B cell (primary cell): Measurements from ENCODE around the gene SAMSN1. TPM values are rescaled to one million over a fixed set of nuclear protein-coding genes. Genes with fewer than 3 reads are reported as not detected.

ENCODE experiments used
- ATAC-seq: fragments of 200-7000 bp; cut with Tn5 transposase; one replicate; pipeline ENCODE4 v1.10.0; 2021; ENCODE audit warnings: low read depth, mild to moderate bottlenecking, moderate number of reproducible peaks, moderate library complexity
- CTCF ChIA-PET: fragments of 350-600 bp; sonication (Branson Sonifier 250); formaldehyde crosslinking; loops from one replicate; lab custom pipeline; 2021; ENCODE audit warnings: antibody characterized with exemption, inconsistent platforms; lab: Charles Lee
- POLR2A ChIA-PET: fragments of 350-600 bp; sonication (Branson Sonifier 250); formaldehyde crosslinking; loops from one replicate; lab custom pipeline; 2021; ENCODE audit warnings: antibody characterized with exemption; lab: Charles Lee
- DNase-seq: peaks from one replicate; pipeline ENCODE4 v3.0.0; 2013
- H2AFZ ChIP-seq: 2 replicates; pipeline ENCODE4 v1.6.1; 2012; ENCODE audit warnings: mild to moderate bottlenecking, low read depth, low read length; ENCODE audit not compliant: insufficient read depth, poor library complexity, severe bottlenecking
- H3K27ac ChIP-seq, 2 donors: 1 replicate in 1 of 2; 2 replicates in 1 of 2; pipeline ENCODE4 v1.5.1; 2012 to 2013; ENCODE audit warnings: low read length in 2 of 2, mild to moderate bottlenecking in 2 of 2, moderate library complexity in 1 of 2
- H3K27me3 ChIP-seq, 4 experiments: fragments of 200-600 bp in 1 of 4; sonication (generic) in 1 of 4; replicated peaks in 1 of 4; 1 replicate in 2 of 4; 2 replicates in 2 of 4; pipeline versions ENCODE4 v1.6.1 to v1.7.0; 2013 to 2016; ENCODE audit warnings: low read length in 3 of 4, mild to moderate bottlenecking in 2 of 4, mixed read lengths in 1 of 4, moderate library complexity in 1 of 4; ENCODE audit not compliant: insufficient read depth in 4 of 4, control insufficient read depth in 3 of 4; ENCODE audit errors: control extremely low read depth in 1 of 4
- H3K36me3 ChIP-seq, 2 experiments: replicated peaks in 1 of 2; 1 replicate in 1 of 2; 2 replicates in 1 of 2; pipeline versions ENCODE4 v1.6.1 to v1.7.1; 2013; ENCODE audit warnings: low read length in 1 of 2; ENCODE audit not compliant: insufficient read depth in 2 of 2, control insufficient read depth in 1 of 2; ENCODE audit errors: control extremely low read depth in 1 of 2, extremely low read depth in 1 of 2
- H3K4me1 ChIP-seq, 2 donors: fragments of 200-600 bp in 1 of 2; sonication (generic) in 1 of 2; 1 replicate in 1 of 2; 2 replicates in 1 of 2; pipeline versions ENCODE4 v1.5.1 to v1.6.1; 2013 to 2017; ENCODE audit warnings: low read length in 2 of 2; ENCODE audit not compliant: control insufficient read depth in 2 of 2, insufficient read depth in 2 of 2
- H3K4me2 ChIP-seq: replicated peaks from 2 replicates; pipeline ENCODE3; 2012; ENCODE audit warnings: mild to moderate bottlenecking, low read depth, low read length; ENCODE audit not compliant: poor library complexity, severe bottlenecking
- H3K4me3 ChIP-seq, 5 experiments: fragments of 200-600 bp in 1 of 5; sonication (generic) in 1 of 5; 1 replicate in 3 of 5; 2 replicates in 2 of 5; pipeline versions ENCODE4 v1.5.1 to v1.7.0; 2011 to 2016; ENCODE audit warnings: low read length in 4 of 5, mild to moderate bottlenecking in 4 of 5, low read depth in 2 of 5, control low read depth in 1 of 5, moderate library complexity in 1 of 5; ENCODE audit not compliant: insufficient read depth in 1 of 5; ENCODE audit errors: control extremely low read depth in 1 of 5, extremely low read depth in 1 of 5
- H3K79me2 ChIP-seq: fragments of 200-600 bp; sonication (generic); one replicate; pipeline ENCODE4 v1.6.0; 2016; ENCODE audit warnings: low read length; ENCODE audit not compliant: control insufficient read depth, insufficient read depth
- H3K9ac ChIP-seq: fragments of 200-600 bp; sonication (generic); 2 replicates; pipeline ENCODE4 v1.6.1; 2017; ENCODE audit warnings: mild to moderate bottlenecking, low read length, moderate library complexity
- H3K9me3 ChIP-seq, 3 donors: one replicate each; pipeline versions ENCODE4 v1.6.1 to v1.7.1; 2013; ENCODE audit warnings: low read length in 2 of 3; ENCODE audit not compliant: control insufficient read depth in 2 of 3, insufficient read depth in 1 of 3; ENCODE audit errors: control extremely low read depth in 1 of 3
- H4K20me1 ChIP-seq: 2 replicates; pipeline ENCODE4 v1.6.0; 2012; ENCODE audit warnings: mild to moderate bottlenecking, low read length; ENCODE audit not compliant: insufficient read depth, control insufficient read depth, poor library complexity, severe bottlenecking
- H3K27ac Mint-ChIP-seq: one replicate; pipeline ENCODE4 v1.8.0; 2021; ENCODE audit warnings: mixed read lengths
- H3K27me3 Mint-ChIP-seq: one replicate; pipeline ENCODE4 v1.8.0; 2021; ENCODE audit warnings: mixed read lengths
- H3K4me1 Mint-ChIP-seq: one replicate; pipeline ENCODE4 v1.8.0; 2021; ENCODE audit warnings: mixed read lengths
- H3K4me3 Mint-ChIP-seq: one replicate; pipeline ENCODE4 v1.8.0; 2021; ENCODE audit warnings: mixed read lengths
- H3K9me3 Mint-ChIP-seq: one replicate; pipeline ENCODE4 v1.8.0; 2022; ENCODE audit warnings: mixed read lengths; ENCODE audit not compliant: insufficient read depth
- CTCF ChIP-seq: fragments of 200-600 bp; IDR thresholded peaks from one replicate; pipeline ENCODE4 v1.8.0; 2022; ENCODE audit warnings: antibody characterized with exemption, mild to moderate bottlenecking
- EZH2 ChIP-seq: IDR thresholded peaks from 2 replicates; pipeline ENCODE4 v1.6.1; 2012; ENCODE audit warnings: borderline replicate concordance, low read depth, mild to moderate bottlenecking, moderate library complexity, low read length; ENCODE audit not compliant: insufficient read depth, poor library complexity, severe bottlenecking
- WGBS: methylation state at CpG from one replicate; pipeline ENCODE4 v1.1.5; 2013; ENCODE audit warnings: missing lambda C conversion rate; ENCODE audit not compliant: insufficient coverage; 5-methylcytosine and 5-hydroxymethylcytosine counted together
- intact Hi-C: fragments of 100-400 bp; cut with micrococcal nuclease; formaldehyde crosslinking; loops from one replicate; pipeline ENCODE4 v1.10.0; 2022
- polyA plus RNA-seq: library from polyadenylated mRNA; depleted of rRNA; stranded (reverse); fragments of >200 nt; gene quantifications from 2 replicates; pipeline ENCODE4 v1.2.3, GENCODE V29; 2012
- total RNA-seq, 2 donors: library from RNA; stranded (reverse); fragments of 120-200 nt in 1 of 2; gene quantifications; 1 replicate in 1 of 2; 2 replicates in 1 of 2; pipeline versions ENCODE4 v1.2.3 to v1.2.4, GENCODE V29; 2013 to 2022

Gene SAMSN1
- total and polyA plus RNA-seq, 2 donors (not counting 1 experiment from before 2014, with no cell fraction given): 8.7 to 53.1 TPM

GRCh38 chr21:14541841-14542490, 4.1 kb downstream of the SAMSN1 start:
- peak; percentile 25 for ATAC-seq
- H3K4me3 ChIP-seq: peak overlapping the region; percentile 12 to 53 (median 47)
- no peaks in the 10 kb centered on the region for H4K20me1 ChIP-seq
- peaks cover 5% of the 10 kb centered on the region for H3K9me3 Mint-ChIP-seq
- H2AFZ ChIP-seq: peak overlapping the region; percentile 75
- peaks cover 19 to 29% of the 10 kb centered on the region in 2 donors for H3K4me1 ChIP-seq
- H3K4me1 Mint-ChIP-seq: peaks cover 54% of the 10 kb centered on the region
- H3K9me3 ChIP-seq: peaks cover 0 to 1% (median 0%) of the 10 kb centered on the region in 3 donors
- H3K4me2 ChIP-seq: peak overlapping the region; percentile 75
- H3K27ac ChIP-seq: peak overlapping the region; percentile 31 to 88
- 47% methylated on average over 3 of the region's 8 CpGs for WGBS
- peak overlapping the region; percentile 61 for H3K9ac ChIP-seq
- ChIA-PET POLR2A (interaction anchor here (0.5 kb wide), 1 partner anchor 10 kb away, joined by 4 read pairs; no protein-coding TSS in a partner anchor), CTCF (interaction anchor here (0.7 to 1.1 kb wide), 4 partner anchors 9 to 196 kb away, joined by 3 to 8 read pairs (median 4); no protein-coding TSS in a partner anchor)
- no peaks in the 10 kb centered on the region for H3K27me3 ChIP-seq
- TF ChIP-seq CTCF: no peak
- TF ChIP-seq EZH2: no peak
- no peaks in the 10 kb centered on the region for H3K27me3 Mint-ChIP-seq
- H3K4me3 Mint-ChIP-seq: peak overlapping the region; percentile 82
- intact Hi-C loops: loop anchor here (1.0 to 10.0 kb wide), 2 partner anchors 8 to 523 kb away; partner anchors contain the start of gene NRIP1
- H3K36me3 ChIP-seq: peaks cover 0 to 2% of the 10 kb centered on the region in 2 experiments
- H3K79me2 ChIP-seq: peaks cover 77% of the 10 kb centered on the region
- peak overlapping the region; percentile 92 for H3K27ac Mint-ChIP-seq
- peak; percentile 55 for DNase-seq

- intact Hi-C loops: loop anchor here (10.0 kb wide), 1 partner anchor 1196 kb away; no protein-coding TSS in a partner anchor
- peaks cover 0 to 2% (median 2%) of the 10 kb centered on the region in 3 donors for H3K9me3 ChIP-seq
- CTCF ChIA-PET: interaction anchor here (1.2 kb wide), 1 partner anchor 227 kb away, joined by 3 read pairs; no protein-coding TSS in a partner anchor
- Mint-ChIP-seq H3K27ac (peak overlapping the region; percentile 56), H3K27me3 (no peaks in the 10 kb centered on the region), H3K4me3 (peak overlapping the region; percentile 40), H3K9me3 (peaks cover 6% of the 10 kb centered on the region), H3K4me1 (peaks cover 64% of the 10 kb centered on the region)
- no peak overlapping the region for H3K27ac ChIP-seq
- H3K4me3 ChIP-seq: no peak overlapping the region
- H3K4me1 ChIP-seq: peaks cover 31 to 32% of the 10 kb centered on the region in 2 donors
- no peak for ATAC-seq
- POLR2A ChIA-PET: no interaction called here
- H3K4me2 ChIP-seq: no peak overlapping the region
- no peaks in the 10 kb centered on the region for H3K27me3 ChIP-seq
- no peak for DNase-seq
- no peak overlapping the region for H3K9ac ChIP-seq
- no peaks in the 10 kb centered on the region for H4K20me1 ChIP-seq
- H3K79me2 ChIP-seq: peaks cover 77% of the 10 kb centered on the region
- no peak for TF ChIP-seq CTCF
- no peak for TF ChIP-seq EZH2
- peaks cover 0 to 5% of the 10 kb centered on the region in 2 experiments for H3K36me3 ChIP-seq
- H2AFZ ChIP-seq: no peak overlapping the region
Measured at GRCh38 chr21:14538483-14538882, 7.6 kb downstream of the SAMSN1 start.
